ENCODE measurements around the gene SNAPC5.

The SNAPC5 gene

GRCh38 chr15:66452971-66453580, 44.5 kb downstream of the SNAPC5 start:
- DNase-seq, result no peak

GRCh38 chr15:66452420-66452819, 45.1 kb downstream of the SNAPC5 start:
- no peak for DNase-seq

Data from 8988T (cell line).